Daoy (cell line): ENCODE results near the gene ZNF850. TPM values are rescaled to one million over a fixed set of nuclear protein-coding genes. Genes with fewer than 3 reads are reported as not detected.

Experiments used
- DNase-seq: peaks from one replicate; pipeline ENCODE4 v3.0.0-alpha.2; 2015; ENCODE audit warnings: low read depth
- total RNA-seq: library from RNA; depleted of rRNA; stranded (reverse); fragments of >200 nt; shearing (Covaris generic); gene quantifications from 2 replicates; pipeline ENCODE4 v1.2.3, GENCODE V29; 2014; rRNA removed

ZNF850 gene
- total RNA-seq, 1 experiment from 2014 or later: 8.7 TPM

DNA sequence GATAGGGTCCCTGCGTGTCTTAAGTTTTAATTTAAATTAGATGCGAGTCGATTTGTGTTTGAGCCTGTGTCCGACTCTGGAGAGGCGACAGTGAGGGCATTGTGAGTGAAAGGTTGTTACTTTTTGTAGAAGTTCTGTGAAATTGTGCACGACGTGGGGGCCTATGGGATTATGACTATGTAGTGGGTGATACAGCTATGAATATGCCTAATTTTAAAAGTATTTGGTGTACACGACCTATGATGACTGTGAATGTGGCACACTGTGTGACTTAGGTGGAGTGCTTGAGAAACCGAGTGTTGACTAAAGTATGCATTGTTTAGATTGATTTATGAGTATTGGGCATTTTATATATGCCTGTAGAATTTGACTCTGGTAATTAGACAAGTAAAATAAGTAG is 84.5 kb downstream of the ZNF850 start:
- DNase-seq: no peak

DNA sequence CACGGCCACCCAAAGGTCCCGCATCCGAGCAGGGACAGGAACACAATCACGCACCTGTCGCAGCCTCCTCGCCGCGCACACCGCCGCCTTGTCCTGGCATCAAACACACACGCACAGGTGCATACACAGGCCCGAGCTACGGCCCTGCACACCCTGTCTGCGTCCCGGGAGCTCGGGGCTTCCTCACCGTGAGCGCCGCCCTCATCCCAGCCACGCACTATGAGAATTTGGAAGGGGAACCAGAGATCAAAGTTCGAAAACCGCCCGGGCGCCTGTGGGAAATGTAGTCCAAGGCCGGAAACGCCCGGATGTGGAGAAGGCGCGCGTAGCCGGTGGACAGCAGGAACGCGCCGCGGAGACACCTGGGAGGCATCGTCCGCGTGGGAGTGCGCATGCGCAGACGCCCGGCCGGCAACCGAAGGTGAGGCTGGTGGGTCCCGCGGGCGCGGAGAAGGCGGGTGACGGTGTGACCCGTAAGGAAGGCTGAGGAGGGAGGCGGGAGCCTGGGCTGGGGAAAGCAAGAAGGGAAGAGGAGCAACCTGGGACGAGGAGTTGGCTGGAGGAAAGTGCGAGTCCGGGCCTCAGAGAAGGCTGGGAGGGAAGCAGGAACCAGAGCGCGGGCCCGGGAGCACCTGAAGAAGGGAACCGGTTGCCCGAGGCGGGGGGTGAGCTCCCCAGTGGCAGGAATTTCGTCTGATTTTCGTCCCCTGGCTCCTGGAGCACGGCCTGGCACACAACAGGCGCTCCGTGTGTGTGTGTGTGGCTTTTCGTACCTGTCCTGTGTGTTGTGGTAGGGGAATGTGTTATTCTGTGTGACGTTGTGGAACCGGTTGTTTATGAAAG is 85.2 kb downstream of the ZNF850 start, which contains the start of gene ZNF567:
TSS of gene ZNF567 (plus strand) at position 399 of the 843 bp plus-strand sequence. CDS start 7,256 bp downstream, outside the sequence.
- DNase-seq: peak; percentile 97

DNA sequence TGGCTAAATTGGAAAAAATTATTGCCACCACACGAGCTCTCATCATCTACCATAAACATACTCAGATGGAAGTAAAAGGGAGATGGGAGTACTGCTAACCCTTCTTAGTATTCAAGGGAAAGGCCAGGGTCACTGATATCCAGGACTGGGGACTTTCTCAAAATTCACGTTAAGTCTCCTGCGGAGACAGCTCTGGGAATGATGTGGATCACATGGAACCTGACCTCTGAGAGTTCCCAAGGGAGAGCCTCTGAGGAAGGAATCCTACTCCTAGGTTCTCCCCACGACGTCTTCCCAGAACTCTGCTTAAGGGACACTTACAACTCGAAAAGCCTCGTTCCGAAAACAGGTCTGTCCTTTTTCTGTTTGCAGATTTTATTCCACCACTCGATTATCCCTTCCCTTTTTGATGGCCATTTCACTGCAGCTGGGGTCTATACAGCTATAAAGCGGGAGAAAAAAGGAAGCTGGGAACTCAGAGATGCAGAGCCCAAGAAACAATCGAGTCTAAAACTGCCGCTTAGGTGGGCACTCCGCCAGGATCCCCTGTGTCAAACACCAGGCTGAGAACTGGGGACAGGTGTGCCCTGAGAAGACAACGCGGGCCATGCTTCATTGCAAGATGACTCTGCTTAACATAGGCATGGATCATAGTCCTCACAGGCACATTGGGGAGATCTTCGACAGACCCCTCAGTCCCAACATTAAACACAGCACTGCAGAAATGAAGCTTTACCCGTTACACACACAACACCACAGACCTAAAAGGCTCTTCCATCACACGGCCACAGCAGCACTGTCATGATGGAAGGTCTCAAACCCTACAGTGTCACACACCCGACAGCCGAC is 86.0 kb downstream of the ZNF850 start:
- DNase-seq: no peak

DNA sequence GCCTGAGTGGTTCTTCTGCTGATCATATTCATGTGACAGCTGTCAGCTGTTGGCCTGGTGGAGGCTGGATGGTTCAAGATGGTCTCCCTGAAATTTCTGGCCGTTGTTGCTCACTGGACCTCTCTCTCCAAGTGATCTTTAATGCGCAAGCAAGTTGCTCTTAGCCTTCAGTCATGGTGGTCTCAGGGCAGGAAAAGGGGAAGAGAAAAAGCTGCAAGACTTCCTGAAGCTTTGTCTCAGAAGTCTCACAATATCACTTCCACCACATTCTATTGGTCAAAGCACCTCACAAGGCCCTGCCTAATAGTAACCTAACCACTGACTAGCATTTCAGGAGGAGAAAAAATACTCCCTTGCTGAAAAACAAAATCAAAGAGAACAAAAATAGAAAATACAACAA is 86.8 kb downstream of the ZNF850 start:
- no peak for DNase-seq

DNA sequence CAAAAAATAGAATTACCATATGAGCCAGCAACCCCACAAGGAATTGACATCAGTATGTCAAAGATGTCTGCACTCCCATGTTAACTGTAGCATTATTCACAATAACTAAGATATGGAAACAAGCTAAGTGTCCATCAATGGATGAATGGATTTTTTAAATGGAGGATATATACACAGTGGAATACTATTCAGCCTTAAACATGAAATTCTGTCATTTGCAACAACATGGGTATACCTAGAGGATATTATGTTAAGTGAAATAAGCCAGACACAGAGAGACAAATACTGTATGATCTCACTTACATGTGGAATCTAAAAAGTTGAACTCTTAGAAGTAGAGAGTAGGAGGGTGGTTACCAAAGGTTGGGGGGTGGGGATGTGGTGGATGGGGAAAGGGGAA is 93.2 kb downstream of the ZNF850 start:
- DNase-seq: no peak

DNA sequence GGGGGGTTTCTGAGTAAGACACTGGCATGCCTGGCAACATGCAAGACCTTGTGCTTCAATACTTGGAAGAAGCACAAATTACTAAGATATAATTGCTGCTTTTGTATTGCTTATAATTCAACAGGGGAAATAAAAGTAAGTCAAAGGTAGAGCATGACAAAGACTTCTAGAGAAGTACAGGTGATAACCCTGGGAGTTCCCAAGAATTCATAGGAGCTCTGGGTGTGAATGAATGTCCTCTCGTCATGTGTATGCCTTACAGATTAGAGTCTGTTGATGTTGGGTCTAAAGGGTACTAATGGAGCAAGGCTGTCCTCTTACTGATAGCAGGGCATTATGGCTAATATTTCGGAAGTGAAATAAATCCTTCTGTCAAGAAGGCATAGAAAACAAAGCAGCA is 98.4 kb downstream of the ZNF850 start:
- no peak for DNase-seq

DNA sequence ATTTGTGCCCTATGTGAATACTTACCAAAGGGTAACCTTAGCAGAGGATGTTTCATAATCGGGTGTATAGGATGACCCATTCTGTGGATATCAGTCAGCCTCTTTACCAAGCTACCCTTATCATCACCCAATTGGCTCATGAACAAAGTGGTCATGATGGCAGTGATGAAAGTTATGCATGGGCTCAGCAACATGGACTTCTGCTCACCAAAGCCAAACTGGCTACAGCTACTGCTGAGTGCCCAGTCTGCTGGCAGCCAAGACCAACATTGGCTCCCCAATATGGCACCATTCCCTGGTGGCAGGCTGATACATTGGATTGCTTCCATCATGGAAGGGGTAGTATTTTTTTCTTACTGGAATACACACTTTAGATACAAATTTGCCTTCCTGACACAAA is 100.2 kb downstream of the ZNF850 start:
- no peak for DNase-seq

DNA sequence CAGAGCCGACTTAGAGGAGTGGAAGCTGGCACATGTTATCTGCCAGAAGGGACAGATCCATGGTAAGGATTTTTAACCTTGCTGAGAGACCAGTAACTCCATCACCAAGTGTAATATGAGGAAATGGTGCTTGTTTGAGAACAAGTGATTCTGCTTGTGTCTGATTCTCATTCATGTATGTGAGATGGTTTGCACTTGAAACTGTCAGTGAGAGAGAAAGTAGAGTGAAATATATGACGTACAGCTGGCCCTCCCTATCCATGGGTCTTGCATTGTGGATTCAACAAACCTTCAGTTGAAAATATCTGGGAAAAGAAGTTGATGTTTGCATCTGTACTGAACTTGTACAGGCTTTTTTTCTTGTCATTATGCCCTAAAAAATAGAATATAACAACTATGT is 104.0 kb downstream of the ZNF850 start:
- no peak for DNase-seq

DNA sequence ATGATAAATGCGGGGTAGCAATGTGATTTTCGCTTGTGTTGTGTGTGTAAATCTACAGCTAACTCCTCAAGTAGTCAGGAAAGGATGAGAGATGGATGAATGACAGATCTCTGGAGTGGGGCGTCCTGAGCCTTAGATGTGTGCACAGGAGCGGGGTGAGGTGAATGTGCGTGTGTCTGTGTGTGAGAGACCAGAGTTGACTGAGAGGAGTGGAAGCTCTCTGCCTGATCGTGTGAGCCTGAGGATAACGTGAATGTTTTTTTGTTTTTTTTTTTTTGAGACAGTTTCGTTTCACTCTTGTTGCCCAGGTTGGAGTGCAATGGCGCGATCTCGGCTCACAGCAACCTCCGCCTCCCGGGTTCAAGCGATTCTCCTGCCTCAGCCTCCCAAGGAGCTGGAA is 106.8 kb downstream of the ZNF850 start:
- DNase-seq: no peak

Other genes starting within 250 kb of the ZNF850 start
- gene ZNF260, start 244.5 kb downstream of the ZNF850 start, total RNA-seq: 9.1 and 11.8 TPM in 2 replicates
- 9.8 and 21.3 TPM in 2 replicates for gene ZNF529, start 199.5 kb downstream of the ZNF850 start, total RNA-seq
- 3.0 and 7.4 TPM in 2 replicates for gene ZNF382, start 167.5 kb downstream of the ZNF850 start, total RNA-seq
- 6.3 and 8.3 TPM in 2 replicates for gene ZNF461, start 106.0 kb downstream of the ZNF850 start, total RNA-seq
- 3.5 and 7.2 TPM in 2 replicates for gene ZNF567, start 85.2 kb downstream of the ZNF850 start, total RNA-seq
- 4.0 and 12.7 TPM in 2 replicates for gene ZNF790, start 65.6 kb upstream of the ZNF850 start, total RNA-seq
- gene ZNF345, start 78.1 kb upstream of the ZNF850 start, total RNA-seq: 0.24 and 2.5 TPM in 2 replicates
- gene ZNF829, start 143.5 kb upstream of the ZNF850 start, total RNA-seq: 5.9 and 9.2 TPM in 2 replicates
- gene ZNF568, start 143.5 kb upstream of the ZNF850 start, total RNA-seq: 5.2 and 24.6 TPM in 2 replicates